ENCODE measurements around the gene KCNK16.

KCNK16 gene

GRCh38 chr6:39341352-39341751, 18.9 kb upstream of the KCNK16 start:
- WGBS, 2 donors (ENCODE audit: extremely low coverage in 2 of 2, insufficient read length in 2 of 2, insufficient replicate concordance in 1 of 2) = no CpG with 5 or more reads among the region's 3 CpGs
- no peak for DNase-seq (ENCODE audit: low spot score)
- Histone ChIP-seq H2BK5ac (ENCODE audit: low read length) (no peak overlapping the region), H3K4me3 (ENCODE audit: low read length in 2 of 2) (no peak overlapping the region), H2BK12ac (ENCODE audit: low read length) (no peak overlapping the region), H3K14ac (ENCODE audit: low read length) (no peak overlapping the region), H3K18ac (ENCODE audit: low read length) (peak overlapping the region; percentile 51), H3K9ac (ENCODE audit: low read depth, low read length, poor library complexity) (peak overlapping the region; percentile 60), H3K27ac (replicated peaks; ENCODE audit: low read length) (no peak overlapping the region), H3K4ac (ENCODE audit: low read length) (no peak overlapping the region), H2BK15ac (ENCODE audit: low read length) (no peak overlapping the region), H2AK5ac (ENCODE audit: low read depth, low read length) (peak overlapping the region; percentile 41), H4K91ac (ENCODE audit: low read depth, low read length, poor library complexity) (no peak overlapping the region), H2BK120ac (ENCODE audit: low read depth, low read length) (no peak overlapping the region), H4K8ac (ENCODE audit: low read depth, low read length) (no peak overlapping the region), H3K4me2 (ENCODE audit: insufficient read depth, low read length, poor library complexity, severe bottlenecking) (no peak overlapping the region), H3K27me3 (ENCODE audit: control insufficient read depth in 3 of 3, insufficient read depth in 3 of 3, low read depth in 1 of 3, low read length in 3 of 3) (peaks cover 0 to 3% (median 0%) of the 10 kb centered on the region in 3 experiments), H3K4me1 (ENCODE audit: control insufficient read depth in 2 of 2, insufficient read depth in 1 of 2, low read depth in 1 of 2, low read length in 2 of 2) (peaks cover 0 to 16% of the 10 kb centered on the region in 2 donors), H3K36me3 (replicated peaks in 1 of 2; ENCODE audit: control insufficient read depth in 2 of 2, insufficient read depth in 2 of 2, low read length in 2 of 2) (no peaks in the 10 kb centered on the region), H2AFZ (ENCODE audit: low read length) (no peak overlapping the region), H3K79me1 (ENCODE audit: low read depth, low read length) (peaks cover 2% of the 10 kb centered on the region), H3K23ac (ENCODE audit: low read depth, low read length, poor library complexity) (no peak overlapping the region), H3K9me3 (replicated peaks in 1 of 2; ENCODE audit: control insufficient read depth in 2 of 2, insufficient read depth in 1 of 2, low read depth in 1 of 2, low read length in 2 of 2) (no peaks in the 10 kb centered on the region)

- Histone ChIP-seq H2BK15ac (ENCODE audit: low read length) (no peak overlapping the region), H2BK12ac (ENCODE audit: low read length) (no peak overlapping the region), H3K36me3 (replicated peaks in 1 of 2; ENCODE audit: control insufficient read depth in 2 of 2, insufficient read depth in 2 of 2, low read length in 2 of 2) (no peaks in the 10 kb centered on the region), H3K4me1 (ENCODE audit: control insufficient read depth in 2 of 2, insufficient read depth in 1 of 2, low read depth in 1 of 2, low read length in 2 of 2) (peaks cover 0 to 18% of the 10 kb centered on the region in 2 donors), H3K4me2 (ENCODE audit: insufficient read depth, low read length, poor library complexity, severe bottlenecking) (no peak overlapping the region), H2AK5ac (ENCODE audit: low read depth, low read length) (no peak overlapping the region), H3K27ac (replicated peaks; ENCODE audit: low read length) (no peak overlapping the region), H3K4ac (ENCODE audit: low read length) (no peak overlapping the region), H3K14ac (ENCODE audit: low read length) (no peak overlapping the region), H3K9me3 (replicated peaks in 1 of 2; ENCODE audit: control insufficient read depth in 2 of 2, insufficient read depth in 1 of 2, low read depth in 1 of 2, low read length in 2 of 2) (no peaks in the 10 kb centered on the region), H2AFZ (ENCODE audit: low read length) (no peak overlapping the region), H3K4me3 (ENCODE audit: low read length in 2 of 2) (no peak overlapping the region), H3K27me3 (ENCODE audit: control insufficient read depth in 3 of 3, insufficient read depth in 3 of 3, low read depth in 1 of 3, low read length in 3 of 3) (peaks cover 0 to 3% (median 0%) of the 10 kb centered on the region in 3 experiments), H3K23ac (ENCODE audit: low read depth, low read length, poor library complexity) (no peak overlapping the region), H2BK5ac (ENCODE audit: low read length) (no peak overlapping the region), H4K8ac (ENCODE audit: low read depth, low read length) (no peak overlapping the region), H3K79me1 (ENCODE audit: low read depth, low read length) (peaks cover 2% of the 10 kb centered on the region), H2BK120ac (ENCODE audit: low read depth, low read length) (no peak overlapping the region), H3K9ac (ENCODE audit: low read depth, low read length, poor library complexity) (no peak overlapping the region), H3K18ac (ENCODE audit: low read length) (no peak overlapping the region), H4K91ac (ENCODE audit: low read depth, low read length, poor library complexity) (no peak overlapping the region)
- DNase-seq (ENCODE audit: low spot score) = no peak
- WGBS, 2 donors (ENCODE audit: extremely low coverage in 2 of 2, insufficient read length in 2 of 2, insufficient replicate concordance in 1 of 2) = no CpG with 5 or more reads among the region's 10 CpGs
Observed at GRCh38 chr6:39339868-39340550, 17.5 kb upstream of the KCNK16 start.

- Histone ChIP-seq H3K4me3 (ENCODE audit: low read length in 2 of 2) (no peak overlapping the region), H3K4me2 (ENCODE audit: insufficient read depth, low read length, poor library complexity, severe bottlenecking) (no peak overlapping the region), H3K9ac (ENCODE audit: low read depth, low read length, poor library complexity) (no peak overlapping the region), H2AK5ac (ENCODE audit: low read depth, low read length) (no peak overlapping the region), H3K9me3 (replicated peaks in 1 of 2; ENCODE audit: control insufficient read depth in 2 of 2, insufficient read depth in 1 of 2, low read depth in 1 of 2, low read length in 2 of 2) (no peaks in the 10 kb centered on the region), H2BK120ac (ENCODE audit: low read depth, low read length) (no peak overlapping the region), H3K27me3 (ENCODE audit: control insufficient read depth in 3 of 3, insufficient read depth in 3 of 3, low read depth in 1 of 3, low read length in 3 of 3) (peaks cover 0 to 3% (median 0%) of the 10 kb centered on the region in 3 experiments), H2BK15ac (ENCODE audit: low read length) (no peak overlapping the region), H2BK5ac (ENCODE audit: low read length) (no peak overlapping the region), H3K4ac (ENCODE audit: low read length) (no peak overlapping the region), H2BK12ac (ENCODE audit: low read length) (no peak overlapping the region), H3K14ac (ENCODE audit: low read length) (no peak overlapping the region), H3K36me3 (replicated peaks in 1 of 2; ENCODE audit: control insufficient read depth in 2 of 2, insufficient read depth in 2 of 2, low read length in 2 of 2) (no peaks in the 10 kb centered on the region), H3K79me1 (ENCODE audit: low read depth, low read length) (peaks cover 2% of the 10 kb centered on the region), H3K23ac (ENCODE audit: low read depth, low read length, poor library complexity) (no peak overlapping the region), H3K4me1 (ENCODE audit: control insufficient read depth in 2 of 2, insufficient read depth in 1 of 2, low read depth in 1 of 2, low read length in 2 of 2) (peaks cover 0 to 16% of the 10 kb centered on the region in 2 donors), H3K18ac (ENCODE audit: low read length) (no peak overlapping the region), H4K91ac (ENCODE audit: low read depth, low read length, poor library complexity) (no peak overlapping the region), H2AFZ (ENCODE audit: low read length) (no peak overlapping the region), H3K27ac (replicated peaks; ENCODE audit: low read length) (no peak overlapping the region), H4K8ac (ENCODE audit: low read depth, low read length) (no peak overlapping the region)
- WGBS, 2 donors (ENCODE audit: extremely low coverage in 2 of 2, insufficient read length in 2 of 2, insufficient replicate concordance in 1 of 2) = no CpG with 5 or more reads among the region's 9 CpGs
- no peak for DNase-seq (ENCODE audit: low spot score)
Observed at GRCh38 chr6:39339096-39339867, 16.8 kb upstream of the KCNK16 start.

GRCh38 chr6:39338397-39338796, 15.9 kb upstream of the KCNK16 start:
- WGBS, 2 donors (ENCODE audit: extremely low coverage in 2 of 2, insufficient read length in 2 of 2, insufficient replicate concordance in 1 of 2) = no CpG with 5 or more reads among the region's 5 CpGs

More at GRCh38 chr6:39338397-39338796, 15.9 kb upstream of the KCNK16 start:
- Histone ChIP-seq H3K18ac (ENCODE audit: low read length) (peak overlapping the region; percentile 32), H3K4me1 (ENCODE audit: control insufficient read depth in 2 of 2, insufficient read depth in 1 of 2, low read depth in 1 of 2, low read length in 2 of 2) (peaks cover 0 to 11% of the 10 kb centered on the region in 2 donors), H2BK120ac (ENCODE audit: low read depth, low read length) (no peak overlapping the region), H2AFZ (ENCODE audit: low read length) (no peak overlapping the region), H3K4ac (ENCODE audit: low read length) (no peak overlapping the region), H3K9ac (ENCODE audit: low read depth, low read length, poor library complexity) (no peak overlapping the region), H3K23ac (ENCODE audit: low read depth, low read length, poor library complexity) (no peak overlapping the region), H3K27ac (replicated peaks; ENCODE audit: low read length) (no peak overlapping the region), H3K9me3 (replicated peaks in 1 of 2; ENCODE audit: control insufficient read depth in 2 of 2, insufficient read depth in 1 of 2, low read depth in 1 of 2, low read length in 2 of 2) (no peaks in the 10 kb centered on the region), H3K4me3 (ENCODE audit: low read length in 2 of 2) (no peak overlapping the region), H3K79me1 (ENCODE audit: low read depth, low read length) (peaks cover 2% of the 10 kb centered on the region), H3K36me3 (replicated peaks in 1 of 2; ENCODE audit: control insufficient read depth in 2 of 2, insufficient read depth in 2 of 2, low read length in 2 of 2) (no peaks in the 10 kb centered on the region), H2BK5ac (ENCODE audit: low read length) (no peak overlapping the region), H3K14ac (ENCODE audit: low read length) (no peak overlapping the region), H2BK15ac (ENCODE audit: low read length) (no peak overlapping the region), H4K8ac (ENCODE audit: low read depth, low read length) (no peak overlapping the region), H4K91ac (ENCODE audit: low read depth, low read length, poor library complexity) (no peak overlapping the region), H2BK12ac (ENCODE audit: low read length) (peak overlapping the region; percentile 35), H3K27me3 (ENCODE audit: control insufficient read depth in 3 of 3, insufficient read depth in 3 of 3, low read depth in 1 of 3, low read length in 3 of 3) (peaks cover 0 to 3% (median 0%) of the 10 kb centered on the region in 3 experiments), H3K4me2 (ENCODE audit: insufficient read depth, low read length, poor library complexity, severe bottlenecking) (no peak overlapping the region), H2AK5ac (ENCODE audit: low read depth, low read length) (no peak overlapping the region)
- no peak for DNase-seq (ENCODE audit: low spot score)
